Measurements from ENCODE around the gene COL23A1.
"Not testable (repeated sequence)": the region's sequence is repeated elsewhere in the genome, so short reads cannot be mapped to it uniquely, and the experiment has no call there.

Gene COL23A1

DNA sequence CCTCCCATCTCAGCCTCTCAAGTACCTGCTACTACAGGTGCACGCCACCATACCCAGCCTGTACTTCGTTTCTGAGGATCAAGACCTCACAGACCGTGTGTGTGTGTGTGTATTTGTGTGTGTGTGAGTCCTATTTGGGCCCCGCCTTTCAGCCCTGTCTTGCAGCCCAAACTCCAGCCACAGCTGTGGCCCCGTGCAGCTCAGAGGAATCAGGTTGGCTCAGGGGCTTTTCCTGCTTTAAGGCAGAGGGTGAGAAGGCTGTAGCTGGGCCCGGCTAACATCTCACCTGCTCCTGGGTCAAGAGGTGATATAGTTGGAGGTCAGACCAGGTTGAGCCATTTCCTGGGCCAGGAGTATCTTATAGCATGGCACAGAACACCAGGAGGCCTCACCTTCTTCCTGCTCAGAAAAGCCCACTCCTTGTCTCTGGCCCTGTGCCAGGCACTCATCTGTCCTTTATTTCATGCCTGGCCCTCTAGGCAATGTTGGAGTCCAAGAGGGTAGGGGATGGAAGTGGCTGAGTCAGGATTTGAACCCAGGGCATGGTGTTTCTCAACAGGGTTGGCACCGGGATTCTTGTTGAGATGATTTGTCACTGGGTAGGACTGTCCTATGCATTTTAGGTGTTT, 356.0 kb downstream of the COL23A1 start:
- DNase-seq, result no peak

DNA sequence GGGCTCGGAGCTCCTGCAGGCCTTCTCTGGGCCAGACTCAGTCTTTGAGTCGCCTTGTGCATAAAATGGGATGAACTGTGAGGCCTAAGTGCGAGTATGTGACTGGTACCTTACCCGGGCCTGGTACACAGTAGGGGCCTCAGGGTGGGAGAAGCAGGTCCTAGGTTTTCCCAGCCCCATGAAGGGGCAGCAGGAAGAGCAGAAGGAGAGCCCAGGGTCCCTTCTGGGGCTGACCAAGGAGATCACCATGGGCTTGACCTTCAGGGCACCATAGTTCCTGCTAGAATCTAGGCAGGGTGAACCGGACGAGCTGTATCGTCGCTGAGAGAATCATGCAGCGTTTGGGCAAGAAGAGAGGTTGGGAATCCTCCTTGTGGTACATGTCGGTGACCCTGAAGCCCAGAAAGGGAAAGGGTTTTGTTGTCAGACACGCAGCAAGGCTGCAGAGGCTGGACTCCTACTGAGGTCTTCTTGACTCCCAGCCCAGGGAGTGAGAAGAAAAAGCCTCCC, 357.2 kb downstream of the COL23A1 start:
- DNase-seq, result no peak

DNA sequence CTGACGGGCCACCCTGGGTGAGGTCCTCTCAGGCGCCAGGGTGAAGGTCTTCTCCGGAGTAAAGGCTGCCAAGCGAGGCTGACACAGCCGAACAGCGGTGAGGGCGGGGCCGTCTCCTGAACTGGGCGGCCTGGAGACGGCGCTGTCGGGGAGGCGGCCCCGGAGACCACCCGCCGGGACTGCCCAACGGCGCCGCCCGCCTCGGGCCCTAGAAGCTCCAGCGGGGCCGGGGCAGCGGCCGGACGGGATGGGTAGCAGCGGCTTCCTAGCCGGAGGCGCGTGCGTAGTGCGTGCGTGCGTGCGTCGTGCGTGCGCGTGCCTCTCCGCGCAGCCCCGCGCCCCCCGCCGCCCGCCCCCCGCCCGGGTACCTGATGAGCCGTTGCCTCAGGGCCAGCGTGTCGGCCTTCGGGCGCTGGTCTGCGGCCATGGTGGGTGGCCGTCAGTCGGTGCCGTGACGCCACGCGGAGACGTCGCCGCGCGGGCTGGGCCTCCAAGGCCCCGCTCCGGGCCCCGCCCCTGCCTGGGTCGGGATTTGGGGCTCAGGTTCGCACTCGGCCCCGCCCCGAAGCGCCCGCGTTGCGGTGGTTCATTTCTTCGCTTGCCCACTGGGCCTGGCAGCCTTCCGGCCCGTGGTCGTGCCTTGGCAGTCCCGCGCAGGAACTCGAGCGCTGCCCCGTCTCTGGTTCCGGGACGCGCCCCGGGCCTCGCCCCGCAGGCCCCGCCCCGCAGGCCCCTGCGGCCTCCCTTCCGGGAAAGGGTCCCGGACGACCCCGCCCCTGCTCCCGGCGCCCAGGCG, 357.9 kb downstream of the COL23A1 start, which contains the start of gene PHYKPL:
Gene PHYKPL, minus strand, starts transcription at position 679 of the 796 bp plus-strand sequence. Its CDS starts 252 bp downstream, at position 427.
- peak; percentile 51 to 68 for DNase-seq

DNA sequence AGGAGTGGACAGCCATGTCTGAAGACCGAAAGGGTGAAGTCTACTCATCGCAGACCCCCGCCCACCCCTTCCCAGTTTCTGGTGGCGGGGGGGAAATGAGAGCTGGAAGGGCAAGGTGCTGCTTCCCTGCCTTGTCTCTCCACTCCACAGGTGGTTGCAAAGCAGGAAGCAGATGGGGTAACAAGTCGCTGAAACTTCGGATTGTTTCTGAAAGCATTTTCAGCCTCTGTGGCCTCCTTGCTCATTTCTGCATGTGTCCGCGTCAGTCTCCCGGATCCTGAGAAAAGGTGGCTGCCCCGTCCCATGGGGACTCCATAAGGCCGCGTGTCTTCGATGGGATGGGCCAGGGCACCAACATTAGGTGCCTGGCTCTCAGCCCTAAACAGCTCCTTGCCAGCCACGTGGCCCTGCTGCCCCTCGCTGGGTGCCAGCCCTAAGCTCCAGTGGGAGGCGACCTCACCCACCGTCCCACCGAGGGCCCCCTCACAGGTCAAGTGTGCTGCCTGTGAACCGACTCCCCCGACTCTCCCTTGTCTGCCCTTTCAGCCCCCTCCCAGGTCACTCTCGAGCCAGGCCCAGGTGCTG, 358.6 kb downstream of the COL23A1 start:
- no peak for DNase-seq

DNA sequence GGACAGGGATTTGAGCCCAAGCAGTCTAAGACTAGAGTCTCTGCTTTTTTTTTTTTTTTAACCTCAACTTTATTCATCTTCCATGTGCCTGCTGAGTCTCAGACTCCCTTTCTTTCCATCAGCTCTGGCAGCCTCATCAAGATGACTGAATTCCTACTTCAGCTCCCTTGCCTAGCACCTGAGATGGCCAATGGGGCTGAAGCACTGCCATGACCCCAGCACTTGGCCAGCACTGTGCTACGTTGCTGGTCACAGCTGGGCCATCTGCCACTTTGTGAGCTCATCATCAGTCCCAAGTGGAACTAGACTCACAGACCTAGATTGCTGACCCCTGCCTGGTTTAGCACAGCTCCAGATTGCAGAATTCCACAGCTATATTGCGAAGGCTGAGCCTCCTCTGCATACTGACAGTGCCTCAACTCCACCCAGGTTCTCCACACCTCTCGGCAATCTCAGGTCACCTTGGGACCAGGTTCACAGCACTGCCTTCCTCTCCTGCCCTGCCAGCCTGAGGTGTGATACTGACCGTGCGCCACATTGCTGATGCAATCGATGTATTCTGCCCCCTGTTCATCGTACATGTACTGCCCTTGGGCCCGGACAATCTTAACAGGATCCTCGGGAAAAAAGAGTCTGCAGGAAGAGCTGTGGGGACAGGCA, 359.2 kb downstream of the COL23A1 start:
- DNase-seq, result no peak

DNA sequence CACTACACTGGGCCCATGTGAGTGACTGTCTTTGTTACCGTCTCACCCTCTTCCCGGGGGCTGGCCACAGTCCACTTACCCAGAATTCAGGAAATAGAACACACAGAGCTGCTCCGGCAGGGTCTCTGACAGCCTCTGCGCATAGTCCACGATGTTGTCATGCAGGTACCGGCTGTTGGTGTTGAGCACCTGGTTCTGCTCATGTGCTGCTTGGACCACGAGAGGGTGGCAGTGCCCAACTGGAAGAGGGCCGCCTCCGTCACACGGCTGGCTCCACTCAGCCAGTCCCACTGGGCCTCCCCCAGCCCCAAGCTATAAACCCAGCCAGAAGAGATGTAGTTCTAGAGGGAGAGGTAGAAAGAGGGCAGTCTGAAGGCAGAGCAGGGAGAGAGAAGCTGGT, 360.3 kb downstream of the COL23A1 start:
- no peak for DNase-seq

DNA sequence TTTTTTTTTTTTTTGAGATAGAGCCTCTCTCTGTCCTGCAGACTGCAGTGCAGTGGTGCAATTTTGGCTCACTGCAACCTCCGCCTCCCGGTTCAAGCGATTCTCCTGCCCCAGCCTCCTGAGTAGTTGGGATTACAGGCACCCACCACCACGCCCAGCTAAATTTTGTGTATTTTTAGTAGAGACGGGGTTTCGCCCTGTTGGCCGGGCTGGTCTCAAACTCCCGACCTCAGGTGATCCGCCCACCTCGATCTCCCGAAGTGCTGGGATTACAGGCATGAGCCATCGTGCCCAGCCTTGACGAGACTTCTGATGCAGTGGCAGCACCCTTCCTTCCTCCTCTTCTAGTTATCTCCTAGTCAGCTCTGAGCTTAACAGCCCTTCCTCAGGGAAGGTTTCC, 361.1 kb downstream of the COL23A1 start:
- not testable (repeated sequence) for DNase-seq

DNA sequence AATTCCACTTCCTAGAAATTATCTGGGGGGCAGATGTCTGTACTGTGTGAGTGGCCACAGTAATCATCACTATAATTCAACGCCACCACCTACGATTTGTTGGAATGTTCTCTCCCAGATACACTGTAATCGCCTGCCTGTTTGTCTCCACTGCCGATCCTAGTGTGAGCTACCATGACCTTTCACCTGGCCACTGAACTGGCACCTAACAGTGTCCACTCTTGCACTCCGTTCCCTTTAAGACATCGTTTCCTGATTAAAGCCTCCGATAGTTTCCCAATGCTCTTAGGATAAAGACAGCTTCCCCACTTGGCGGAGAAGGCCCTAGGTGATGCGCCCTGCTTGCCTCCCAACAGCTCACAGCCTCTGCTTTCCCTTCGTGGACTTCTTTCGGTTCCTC, 361.6 kb downstream of the COL23A1 start:
- no peak for DNase-seq

DNA sequence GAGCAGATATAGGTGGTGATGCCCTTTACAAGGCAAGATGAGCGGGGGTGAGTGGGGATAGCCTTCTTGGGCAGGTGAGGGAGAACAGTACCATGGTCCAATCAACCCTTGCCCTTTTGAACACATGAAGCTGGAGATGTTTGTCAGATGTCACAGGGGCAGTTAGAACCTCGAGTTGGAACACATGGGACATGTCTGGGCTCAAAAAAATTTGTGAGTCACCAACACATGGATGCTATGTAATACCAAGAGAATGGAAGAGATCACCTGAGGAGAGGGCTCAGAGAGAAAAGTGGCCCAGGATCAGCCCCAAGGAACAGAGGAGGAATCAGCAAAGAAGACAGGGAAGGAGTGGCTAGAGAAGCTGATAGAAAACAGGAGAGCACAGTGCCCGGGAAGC, 362.3 kb downstream of the COL23A1 start:
- DNase-seq, result no peak

DNA sequence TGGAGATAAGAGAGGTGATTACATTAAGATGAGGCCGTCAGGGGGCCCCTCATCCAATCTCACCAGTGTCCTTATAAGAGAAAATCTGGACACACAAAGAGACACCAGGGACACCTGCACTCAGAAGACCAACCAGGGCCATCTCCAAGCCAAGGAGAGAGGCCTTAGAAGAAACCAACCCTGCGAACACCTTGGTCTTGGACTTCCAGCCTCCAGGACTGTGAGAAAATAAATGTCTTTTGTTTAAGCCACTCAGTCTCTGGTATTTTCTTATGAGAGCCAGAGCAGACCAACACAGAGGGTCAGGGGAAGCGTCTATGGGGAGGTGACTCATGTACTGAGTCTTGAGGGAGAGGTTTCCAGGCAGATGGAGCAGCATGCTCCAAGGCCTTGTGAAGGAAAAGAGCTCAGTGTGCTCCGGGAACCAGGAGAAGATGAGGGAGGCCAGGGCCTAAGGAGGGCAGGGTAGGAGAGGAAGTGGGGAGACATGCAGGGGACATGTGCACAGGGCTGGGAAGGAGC, 363.0 kb downstream of the COL23A1 start:
- DNase-seq, result no peak

DNA sequence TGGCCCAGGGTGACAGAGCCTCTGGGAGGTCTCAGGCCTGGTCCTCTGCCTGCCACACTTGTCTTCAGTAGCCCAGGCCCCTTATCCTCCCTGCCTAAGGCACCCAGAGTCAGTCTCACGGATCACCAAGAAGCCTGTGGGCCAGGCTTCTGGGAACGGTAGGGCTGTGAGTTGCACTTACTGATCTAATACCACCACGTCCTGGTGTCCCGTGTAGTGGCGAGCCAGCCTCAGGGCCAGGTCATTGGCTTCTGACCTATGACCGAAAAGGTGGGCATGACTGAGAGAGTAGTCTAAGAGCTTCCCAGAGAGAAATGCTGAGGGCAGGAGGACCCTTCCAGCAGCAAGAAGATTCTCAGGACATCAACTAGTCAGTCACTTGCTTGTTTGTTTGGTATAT, 365.0 kb downstream of the COL23A1 start:
- no peak for DNase-seq

DNA sequence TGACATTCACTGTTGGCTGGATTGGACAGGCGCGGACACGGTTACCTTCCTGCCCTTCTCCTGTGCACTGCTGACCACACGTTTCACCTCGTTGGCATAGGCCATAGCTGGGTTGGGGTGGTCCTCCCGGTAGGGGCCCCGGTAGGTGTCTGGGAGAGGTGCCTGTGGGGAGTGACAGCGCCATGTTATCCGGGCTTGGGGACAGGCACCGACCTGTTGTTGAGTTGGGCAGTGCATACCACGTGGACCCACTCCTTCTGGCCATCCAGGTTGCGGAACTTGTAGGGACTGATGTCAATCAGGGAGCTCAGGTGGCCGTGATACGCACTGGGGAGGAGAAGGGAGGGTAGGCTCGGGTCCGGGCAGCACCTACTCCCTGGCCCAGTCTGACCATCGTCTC, 365.8 kb downstream of the COL23A1 start:
- DNase-seq, result no peak

DNA sequence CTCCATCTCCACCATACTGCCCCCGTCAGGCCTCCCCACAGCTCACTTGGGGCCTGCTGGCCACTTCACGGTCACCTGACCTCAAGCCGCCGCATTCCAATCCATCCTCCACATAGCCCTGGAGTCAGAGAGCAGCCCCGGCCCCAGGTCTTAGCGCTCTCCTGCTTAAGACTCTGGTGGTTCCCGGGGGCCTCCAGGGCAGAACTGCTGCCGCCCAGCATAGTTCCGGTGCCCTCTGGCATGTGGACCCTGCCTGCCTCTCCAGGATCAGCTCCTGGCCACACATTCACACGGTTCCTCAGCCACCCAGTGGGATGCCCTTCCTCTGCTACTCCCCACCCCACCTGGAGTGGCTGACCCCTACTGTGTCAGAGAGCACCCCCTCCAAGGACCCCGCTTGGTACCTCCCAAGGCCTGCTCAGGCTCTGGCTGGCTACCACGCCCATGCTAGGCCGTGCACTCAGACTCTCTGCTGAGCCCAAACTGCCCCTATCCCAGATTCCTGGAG, 366.3 kb downstream of the COL23A1 start:
- DNase-seq, result no peak

DNA sequence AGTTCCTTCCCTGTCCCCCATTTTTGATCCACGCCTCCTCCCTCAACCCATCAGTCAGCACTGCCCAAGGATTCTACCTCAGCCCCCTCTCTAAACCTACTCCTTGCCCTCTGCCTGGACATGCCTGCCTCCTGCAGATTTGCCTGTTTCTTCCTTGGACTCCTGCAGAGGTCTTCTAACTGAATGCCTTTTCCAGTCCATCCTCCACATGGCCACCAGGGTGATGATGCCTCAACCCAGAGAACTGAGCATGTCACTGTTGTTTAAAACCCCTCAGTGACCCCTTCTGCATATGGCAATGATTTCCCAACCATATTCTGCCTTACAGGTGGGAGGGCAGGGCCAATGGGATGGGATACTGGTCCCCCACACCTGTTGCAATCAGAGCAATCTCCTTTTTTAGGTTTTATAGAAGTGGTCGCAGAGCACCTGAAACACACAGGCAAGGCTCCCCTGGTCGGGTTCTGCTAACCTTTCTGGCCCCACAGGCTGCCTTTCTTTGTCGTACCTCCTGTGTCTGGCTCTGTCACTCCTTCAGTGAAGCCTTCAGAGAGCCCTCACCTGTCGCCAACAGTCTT, 366.9 kb downstream of the COL23A1 start:
- DNase-seq, result no peak

DNA sequence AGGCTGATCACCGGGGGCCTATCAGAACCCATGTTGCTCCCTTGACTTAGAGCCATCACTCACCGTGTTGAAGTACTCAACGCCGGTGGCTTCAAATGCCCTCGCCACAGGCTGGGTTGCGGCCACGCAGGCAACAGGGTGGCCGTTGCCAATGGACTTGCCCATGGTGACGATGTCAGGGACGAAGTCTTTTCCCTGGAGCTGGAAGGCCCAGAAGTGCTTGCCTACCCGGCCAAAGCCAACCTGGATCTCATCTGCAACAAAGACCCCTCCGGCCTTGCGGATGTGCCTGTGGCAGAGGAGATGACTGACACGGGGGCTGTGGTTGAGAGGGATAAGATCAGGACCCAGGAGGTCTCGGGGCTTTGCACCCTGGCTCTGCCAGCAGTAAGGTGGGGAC, 367.9 kb downstream of the COL23A1 start:
- no peak for DNase-seq

DNA sequence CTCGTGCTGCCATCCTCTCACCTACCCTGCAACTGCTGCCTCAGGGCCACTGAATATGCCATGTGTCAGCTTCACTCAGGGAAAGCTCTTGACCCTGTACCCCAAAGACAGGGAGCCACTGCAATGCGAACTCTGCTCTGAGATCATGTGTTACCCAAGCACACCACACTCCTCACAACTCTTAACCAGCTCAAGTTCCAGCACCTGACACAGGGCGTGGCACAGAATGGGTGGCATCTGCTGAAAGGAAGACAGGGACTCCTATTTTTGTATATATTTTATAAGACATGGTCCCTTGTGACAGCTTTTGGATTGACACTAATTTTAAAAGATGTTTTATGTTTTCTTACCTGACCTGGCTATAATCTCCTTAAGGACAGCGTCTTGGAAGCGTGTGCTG, 368.3 kb downstream of the COL23A1 start:
- DNase-seq, result no peak

DNA sequence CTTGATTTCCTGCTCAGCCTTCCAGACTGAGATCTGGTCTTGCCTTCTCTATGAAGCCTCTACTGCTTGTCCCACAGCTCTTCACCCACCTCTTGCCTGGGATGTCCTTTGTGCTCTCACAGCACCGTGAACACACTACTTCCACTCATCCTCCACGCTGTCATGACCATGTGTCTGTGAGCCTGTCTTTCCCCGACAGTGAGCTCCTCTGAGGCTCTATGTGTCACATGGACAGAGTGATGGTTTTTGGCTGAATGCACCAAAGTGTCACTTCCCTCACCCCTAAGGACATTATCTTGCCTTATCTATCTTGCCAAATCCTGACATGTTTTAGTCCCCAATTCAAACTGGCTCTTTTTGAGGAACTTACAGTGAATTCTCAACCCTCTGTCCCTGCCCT, 368.9 kb downstream of the COL23A1 start:
- no peak for DNase-seq

DNA sequence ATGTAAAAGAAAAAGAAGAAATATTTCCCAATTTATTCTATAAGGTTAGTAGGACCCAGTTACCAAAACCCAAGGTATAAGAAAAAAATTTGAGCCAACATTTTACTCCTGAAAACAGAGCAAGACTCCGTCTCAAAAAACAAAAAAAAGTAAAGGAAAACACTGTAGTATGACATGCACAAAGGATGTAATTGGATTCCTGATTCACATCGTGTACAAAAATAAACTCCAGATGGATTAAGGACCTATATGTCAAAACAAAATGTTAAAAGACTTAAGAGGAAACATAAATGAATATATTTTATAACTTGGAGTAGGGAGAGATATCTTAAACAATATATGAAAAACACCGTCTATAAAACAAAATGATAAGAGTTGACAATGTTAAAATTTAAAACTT, 371.4 kb downstream of the COL23A1 start:
- no peak for DNase-seq

DNA sequence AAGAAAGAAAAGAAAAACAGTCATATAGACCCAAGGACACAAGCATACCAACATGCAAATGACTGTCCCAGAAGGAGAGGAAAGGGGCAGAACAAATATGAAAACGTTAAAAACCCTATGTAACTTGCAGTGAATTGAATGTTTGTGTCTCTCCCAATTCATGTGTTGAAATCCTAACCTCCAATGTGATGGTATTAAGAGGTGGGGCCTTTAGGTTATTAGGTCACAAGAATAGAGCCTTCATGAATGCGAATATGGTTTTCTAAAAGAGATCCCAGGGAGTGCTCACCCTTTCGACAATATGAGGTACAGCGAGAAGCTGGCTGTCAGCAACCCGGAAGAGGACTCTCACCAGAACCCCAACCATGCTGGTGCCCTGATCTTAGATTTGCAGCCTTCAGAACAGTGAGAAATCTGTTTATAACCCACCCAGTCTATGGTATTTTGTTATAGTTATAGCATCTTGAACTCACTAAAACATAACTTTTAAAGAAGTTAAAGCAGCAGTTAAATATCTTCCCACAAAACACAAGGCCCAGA, 371.9 kb downstream of the COL23A1 start:
- DNase-seq, result no peak

DNA sequence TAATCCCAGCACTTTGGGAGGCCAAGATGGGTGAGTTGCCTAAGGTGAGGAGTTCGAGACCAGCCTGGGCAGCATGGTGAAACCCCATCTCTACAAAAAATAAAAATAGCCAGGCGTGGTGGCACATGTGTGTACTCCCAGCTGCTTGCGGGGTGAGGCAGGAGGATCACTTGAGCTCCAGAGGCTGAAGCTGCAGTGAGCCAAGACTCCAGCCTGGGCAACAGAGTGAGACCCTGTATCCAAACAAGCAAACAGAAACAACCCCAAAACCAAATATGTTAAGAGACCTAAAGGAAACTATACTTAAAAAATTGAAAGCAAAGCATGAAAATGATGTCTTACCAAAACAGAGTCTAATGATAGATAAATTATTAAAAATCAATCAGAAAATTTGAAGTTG, 373.4 kb downstream of the COL23A1 start:
- DNase-seq, result no peak

DNA sequence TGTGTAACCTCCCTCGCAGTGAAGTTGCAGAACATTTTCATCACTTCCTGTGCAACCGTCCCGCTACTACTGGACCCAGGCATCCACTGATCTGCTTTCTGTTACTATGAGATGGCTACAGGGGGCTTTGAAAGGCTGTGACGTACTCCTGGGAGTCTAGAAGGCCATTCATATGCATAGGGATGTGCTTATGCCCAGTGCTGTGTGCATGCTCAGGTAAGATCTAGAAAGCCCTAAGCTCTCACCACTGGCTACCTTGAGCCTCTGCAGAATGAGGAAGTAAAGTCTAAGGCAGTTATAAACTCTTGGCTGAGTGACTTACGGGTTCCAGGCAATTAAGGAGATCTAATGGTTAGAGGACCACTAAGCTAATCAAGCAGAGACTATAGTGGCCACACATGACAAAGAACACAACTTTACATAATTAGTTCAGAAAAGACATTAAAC, 374.1 kb downstream of the COL23A1 start:
- no peak for DNase-seq

All from CD4-positive, alpha-beta T cell treated with Interleukin-4 for 1 hour (primary cell).